Stomach (tissue), 9 donors: ENCODE measurements around the gene SLC8B1. TPM values are rescaled to one million over a fixed set of nuclear protein-coding genes. Genes with fewer than 3 reads are reported as not detected.

Source experiments
- DNase-seq, 2 donors: peaks; one replicate each; pipeline versions ENCODE4 v3.0.0 to v3.0.0-alpha.2; 2013 to 2019
- H3K27ac ChIP-seq, 5 donors: fragments of 200-600 bp in 4 of 5; sonication (generic) in 4 of 5; one replicate each; pipeline ENCODE4 v1.5.1; 2013 to 2019; ENCODE audit warnings: mild to moderate bottlenecking in 1 of 5, moderate library complexity in 1 of 5
- H3K27me3 ChIP-seq, 3 donors: fragments of 200-600 bp; sonication (generic); one replicate each; pipeline ENCODE4 v1.5.1; 2017 to 2019; ENCODE audit warnings: mixed run types in 1 of 3
- H3K36me3 ChIP-seq, 4 donors: fragments of 200-600 bp; sonication (generic); 1 replicate in 3 of 4; 2 replicates in 1 of 4; pipeline ENCODE4 v1.5.1; 2016 to 2019
- H3K4me1 ChIP-seq, 4 donors: fragments of 200-600 bp; sonication (generic); one replicate each; pipeline ENCODE4 v1.5.1; 2016 to 2019
- H3K4me3 ChIP-seq, 4 donors: fragments of 200-600 bp; sonication (generic) in 3 of 4; one replicate each; pipeline ENCODE4 v1.5.1; 2016 to 2019; ENCODE audit warnings: mild to moderate bottlenecking in 1 of 4
- H3K9me3 ChIP-seq, 4 donors: fragments of 200-600 bp; sonication (generic); one replicate each; pipeline ENCODE4 v1.5.1; 2016 to 2019
- CTCF ChIP-seq, 7 experiments: fragments of 450-650 bp in 4 of 7; fragments of 200-600 bp in 3 of 7; sonication (generic) in 3 of 7; IDR thresholded peaks; one replicate each; pipeline ENCODE4 v1.5.1; 2016 to 2019; ENCODE audit warnings: antibody characterized with exemption in 7 of 7, control low read depth in 2 of 7, mild to moderate bottlenecking in 1 of 7
- EP300 ChIP-seq: sonication (generic); formaldehyde crosslinking; IDR thresholded peaks from one replicate; pipeline ENCODE4 v1.6.1; 2017; ENCODE audit warnings: antibody characterized with exemption
- POLR2A ChIP-seq, 4 donors: fragments of 450-650 bp; IDR thresholded peaks; one replicate each; pipeline ENCODE4 v1.6.1; 2016; ENCODE audit warnings: antibody characterized with exemption in 4 of 4, control low read depth in 2 of 4, mild to moderate bottlenecking in 1 of 4, moderate library complexity in 1 of 4
- POLR2AphosphoS5 ChIP-seq, 3 donors: sonication (generic); formaldehyde crosslinking; IDR thresholded peaks; one replicate each; pipeline ENCODE4 v1.6.1; 2016; ENCODE audit warnings: antibody characterized with exemption in 3 of 3
- WGBS, 5 donors: extraction: QIAGEN DNeasy Blood & Tissue Kit in 3 of 5; methylation state at CpG; one replicate each; pipeline versions ENCODE4 v1.1.5 to v1.1.7; 2013 to 2018; 5-methylcytosine and 5-hydroxymethylcytosine counted together
- intact Hi-C: fragments of 100-400 bp; cut with DNase I; formaldehyde crosslinking; loops from one replicate; pipeline ENCODE4 v1.15.1; 2023; ENCODE audit warnings: low total_unique reads
- polyA plus RNA-seq, 3 donors: library from polyadenylated mRNA; stranded (reverse); fragments of 200-250 nt; gene quantifications; one replicate each; pipeline ENCODE4 v1.2.3, GENCODE V29; 2013
- total RNA-seq, 5 donors: library from RNA; depleted of rRNA; stranded (reverse); fragments of >200 nt; gene quantifications; one replicate each; pipeline versions ENCODE4 v1.1.0 to v1.2.3, GENCODE V29; 2014 to 2016
- donor health status: healthy with polysubstance abuse.
- donor health status: Bipolar disorder and iron deficiency.
- donor health status: healthy.

Gene SLC8B1
- total and polyA plus RNA-seq, 8 donors = 9.0 to 167 (median 18.6) TPM

GRCh38 chr12:113297621-113298471, 37.1 kb downstream of the SLC8B1 start:
- no peaks in the 10 kb centered on the region for H3K27me3 ChIP-seq
- no peaks in the 10 kb centered on the region for H3K9me3 ChIP-seq
- 70 to 82% (median 79%) methylated on average over 10 to 13 of the region's 13 CpGs for WGBS, 5 donors
- no peak overlapping the region for H3K4me3 ChIP-seq
- H3K36me3 ChIP-seq = peaks cover 36 to 87% (median 83%) of the 10 kb centered on the region in 4 donors
- peak overlapping the region in 3 of 5 donors; percentile 16 to 61 (median 24) for H3K27ac ChIP-seq
- TF ChIP-seq POLR2AphosphoS5 (IDR thresholded peaks at IDR 0.05) (no peak), CTCF (IDR thresholded peaks at IDR 0.05) (no peak), POLR2A (IDR thresholded peaks at IDR 0.05) (no peak), EP300 (no peak)
- no peak for DNase-seq
- intact Hi-C loops = no loop called here
- peaks cover 5 to 24% (median 13%) of the 10 kb centered on the region in 4 donors for H3K4me1 ChIP-seq

- H3K9me3 ChIP-seq = no peaks in the 10 kb centered on the region
- H3K4me3 ChIP-seq = no peak overlapping the region
- intact Hi-C loops = no loop called here
- peaks cover 5 to 24% (median 13%) of the 10 kb centered on the region in 4 donors for H3K4me1 ChIP-seq
- H3K36me3 ChIP-seq = peaks cover 34 to 88% (median 85%) of the 10 kb centered on the region in 4 donors
- H3K27me3 ChIP-seq = no peaks in the 10 kb centered on the region
- peak overlapping the region in 1 of 5 donors; percentile 24 for H3K27ac ChIP-seq
- WGBS, 5 donors = 76 to 87% (median 81%) methylated on average over 6 to 9 of the region's 9 CpGs
- TF ChIP-seq EP300 (no peak), CTCF (IDR thresholded peaks at IDR 0.05) (no peak), POLR2A (IDR thresholded peaks at IDR 0.05) (no peak), POLR2AphosphoS5 (IDR thresholded peaks at IDR 0.05) (no peak)
- no peak for DNase-seq
These were observed 37.7 kb downstream of the SLC8B1 start for GRCh38 chr12:113297214-113297587.

GRCh38 chr12:113296557-113297213, 38.2 kb downstream of the SLC8B1 start:
- Histone ChIP-seq H3K27me3 (no peaks in the 10 kb centered on the region), H3K4me1 (peaks cover 5 to 24% (median 13%) of the 10 kb centered on the region in 4 donors), H3K9me3 (no peaks in the 10 kb centered on the region), H3K27ac (no peak overlapping the region), H3K36me3 (peaks cover 35 to 88% (median 85%) of the 10 kb centered on the region in 4 donors), H3K4me3 (no peak overlapping the region)
- DNase-seq = no peak
- intact Hi-C loops = no loop called here
- TF ChIP-seq EP300 = no peak
- no peak for TF ChIP-seq CTCF (IDR thresholded peaks at IDR 0.05)
- no peak for TF ChIP-seq POLR2A (IDR thresholded peaks at IDR 0.05)
- no peak for TF ChIP-seq POLR2AphosphoS5 (IDR thresholded peaks at IDR 0.05)
- 85 to 92% (median 89%) methylated on average over 23 of the region's 23 CpGs for WGBS, 5 donors

GRCh38 chr12:113295886-113296556, 38.9 kb downstream of the SLC8B1 start:
- H3K4me3 ChIP-seq = no peak overlapping the region
- 90 to 94% (median 93%) methylated on average over 23 to 24 of the region's 24 CpGs for WGBS, 5 donors
- H3K36me3 ChIP-seq = peaks cover 41 to 90% (median 88%) of the 10 kb centered on the region in 4 donors
- no peak overlapping the region for H3K27ac ChIP-seq
- TF ChIP-seq CTCF (IDR thresholded peaks at IDR 0.05) (no peak), POLR2A (IDR thresholded peaks at IDR 0.05) (no peak), EP300 (no peak), POLR2AphosphoS5 (IDR thresholded peaks at IDR 0.05) (no peak)
- DNase-seq = no peak
- H3K9me3 ChIP-seq = no peaks in the 10 kb centered on the region
- H3K4me1 ChIP-seq = peaks cover 5 to 24% (median 13%) of the 10 kb centered on the region in 4 donors
- H3K27me3 ChIP-seq = no peaks in the 10 kb centered on the region
- intact Hi-C loops = no loop called here
